ENCODE data around the gene ASTE1.

Gene ASTE1

GRCh38 chr3:130967281-130967680, 59.3 kb downstream of the ASTE1 start:
- TF ChIP-seq, protein P1, sequence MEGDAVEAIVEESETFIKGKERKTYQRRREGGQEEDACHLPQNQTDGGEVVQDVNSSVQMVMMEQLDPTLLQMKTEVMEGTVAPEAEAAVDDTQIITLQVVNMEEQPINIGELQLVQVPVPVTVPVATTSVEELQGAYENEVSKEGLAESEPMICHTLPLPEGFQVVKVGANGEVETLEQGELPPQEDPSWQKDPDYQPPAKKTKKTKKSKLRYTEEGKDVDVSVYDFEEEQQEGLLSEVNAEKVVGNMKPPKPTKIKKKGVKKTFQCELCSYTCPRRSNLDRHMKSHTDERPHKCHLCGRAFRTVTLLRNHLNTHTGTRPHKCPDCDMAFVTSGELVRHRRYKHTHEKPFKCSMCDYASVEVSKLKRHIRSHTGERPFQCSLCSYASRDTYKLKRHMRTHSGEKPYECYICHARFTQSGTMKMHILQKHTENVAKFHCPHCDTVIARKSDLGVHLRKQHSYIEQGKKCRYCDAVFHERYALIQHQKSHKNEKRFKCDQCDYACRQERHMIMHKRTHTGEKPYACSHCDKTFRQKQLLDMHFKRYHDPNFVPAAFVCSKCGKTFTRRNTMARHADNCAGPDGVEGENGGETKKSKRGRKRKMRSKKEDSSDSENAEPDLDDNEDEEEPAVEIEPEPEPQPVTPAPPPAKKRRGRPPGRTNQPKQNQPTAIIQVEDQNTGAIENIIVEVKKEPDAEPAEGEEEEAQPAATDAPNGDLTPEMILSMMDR (IDR thresholded peaks at IDR 0.05) = no peak

GRCh38 chr3:130963878-130964277, 62.7 kb downstream of the ASTE1 start:
- TF ChIP-seq, protein P1 (IDR thresholded peaks at IDR 0.05) = no peak
